Keratinocyte (primary cell): ENCODE measurements around the gene DENND5A. TPM values are rescaled to one million over a fixed set of nuclear protein-coding genes. Genes with fewer than 3 reads are reported as not detected.

Experiments used
- DNase-seq: peaks from one replicate; pipeline ENCODE4 v3.0.0-alpha.2; 2011; ENCODE audit warnings: low read depth, missing footprints, low spot score
- FAIRE-seq: peaks from 2 replicates; lab custom pipeline; 2011; peaks lifted over from hg19 to GRCh38; lab: Jason Lieb, UNC
- H2AFZ ChIP-seq: 2 replicates; pipeline ENCODE4 v1.6.0; 2012; ENCODE audit warnings: low read length, control low read depth, inconsistent platforms; ENCODE audit not compliant: control insufficient read depth
- H3K27ac ChIP-seq: 2 replicates; pipeline ENCODE4 v1.5.1; 2011; ENCODE audit warnings: low read length; ENCODE audit not compliant: control insufficient read depth, insufficient read depth
- H3K27me3 ChIP-seq: 3 replicates; pipeline ENCODE4 v1.6.0; 2011; ENCODE audit warnings: low read length; ENCODE audit not compliant: control insufficient read depth, insufficient read depth; ENCODE audit errors: extremely low read depth
- H3K36me3 ChIP-seq, 2 experiments: 2 replicates in 1 of 2; 3 replicates in 1 of 2; pipeline ENCODE4 v1.5.1; 2011; ENCODE audit warnings: low read length in 2 of 2, mild to moderate bottlenecking in 1 of 2; ENCODE audit not compliant: control insufficient read depth in 2 of 2, insufficient read depth in 2 of 2; ENCODE audit errors: extremely low read depth in 1 of 2
- H3K4me1 ChIP-seq: 3 replicates; pipeline ENCODE4 v1.5.1; 2011; ENCODE audit warnings: low read length; ENCODE audit not compliant: control insufficient read depth, insufficient read depth; ENCODE audit errors: extremely low read depth
- H3K4me2 ChIP-seq: 3 replicates; pipeline ENCODE4 v1.6.0; 2011; ENCODE audit warnings: low read depth, low read length; ENCODE audit not compliant: control insufficient read depth, insufficient read depth; ENCODE audit errors: extremely low read depth
- H3K4me3 ChIP-seq, 3 experiments: fragments of 200-600 bp in 1 of 3; sonication (generic) in 1 of 3; 2 replicates in 2 of 3; 3 replicates in 1 of 3; pipeline ENCODE4 v1.5.1; 2011 to 2016; ENCODE audit warnings: low read length in 3 of 3, mild to moderate bottlenecking in 3 of 3, control low read depth in 2 of 3, inconsistent platforms in 1 of 3, low read depth in 1 of 3, mixed read lengths in 1 of 3, mixed run types in 1 of 3, moderate library complexity in 1 of 3; ENCODE audit not compliant: control insufficient read depth in 2 of 3, insufficient read depth in 2 of 3; ENCODE audit errors: extremely low read depth in 1 of 3
- H3K79me2 ChIP-seq: 2 replicates; pipeline ENCODE4 v1.6.0; 2012; ENCODE audit warnings: low read length; ENCODE audit not compliant: control insufficient read depth, insufficient read depth
- H3K9ac ChIP-seq: 3 replicates; pipeline ENCODE4 v1.6.0; 2011; ENCODE audit warnings: low read length; ENCODE audit not compliant: control insufficient read depth, insufficient read depth; ENCODE audit errors: extremely low read depth
- H3K9me1 ChIP-seq: 3 replicates; pipeline ENCODE4 v1.6.0; 2011; ENCODE audit warnings: low read length; ENCODE audit not compliant: control insufficient read depth, insufficient read depth; ENCODE audit errors: extremely low read depth
- H3K9me3 ChIP-seq: 2 replicates; pipeline ENCODE4 v1.5.1; 2012; ENCODE audit warnings: low read depth, low read length; ENCODE audit not compliant: control insufficient read depth
- H4K20me1 ChIP-seq: 3 replicates; pipeline ENCODE4 v1.6.0; 2011; ENCODE audit warnings: low read length; ENCODE audit not compliant: control insufficient read depth, insufficient read depth; ENCODE audit errors: extremely low read depth
- EZH2 ChIP-seq: IDR thresholded peaks from one replicate; pipeline ENCODE4 v1.6.1; 2012; ENCODE audit warnings: inconsistent platforms, mild to moderate bottlenecking, low read length, moderate library complexity
- dilution Hi-C: fragments of 300-500 bp; cut with MboI; formaldehyde crosslinking; loops from one replicate; pipeline ENCODE4 v1.7.0; 2020; ENCODE audit warnings: low sequenced_read_pairs; ENCODE audit not compliant: extremely low pct_ligation_motif_present
- polyA plus RNA-seq, 5 experiments: library from polyadenylated mRNA; depleted of rRNA in 3 of 5; stranded (reverse) in 3 of 5; stranded (forward) in 1 of 5; unstranded in 1 of 5; fragments of >200 nt; gene quantifications; 1 replicate in 1 of 5; 2 replicates in 3 of 5; 3 replicates in 1 of 5; pipeline versions ENCODE4 v1.2.1 to v1.2.3, GENCODE V29; 2011 to 2012; ENCODE audit warnings: missing spikeins in 2 of 5, low read depth in 1 of 5, low replicate concordance in 1 of 5
- TF ChIP-seq, protein P1 (sequence below), 3 experiments: IDR thresholded peaks in 1 of 3; conservative IDR thresholded peaks in 1 of 3; optimal IDR thresholded peaks in 1 of 3; 2 replicates in 2 of 3; 3 replicates in 1 of 3; pipeline versions ENCODE3 to v1.5.1; 2011; ENCODE audit warnings: low read length in 3 of 3, mild to moderate bottlenecking in 3 of 3, moderate library complexity in 2 of 3, control low read depth in 1 of 3, inconsistent platforms in 1 of 3; ENCODE audit not compliant: insufficient read depth in 2 of 3; ENCODE audit errors: extremely low read depth in 1 of 3

Gene DENND5A
- polyA plus RNA-seq, 1 donor (not counting 4 experiments of a cell fraction or from before 2014, with no cell fraction given): 49.1 TPM

DNA sequence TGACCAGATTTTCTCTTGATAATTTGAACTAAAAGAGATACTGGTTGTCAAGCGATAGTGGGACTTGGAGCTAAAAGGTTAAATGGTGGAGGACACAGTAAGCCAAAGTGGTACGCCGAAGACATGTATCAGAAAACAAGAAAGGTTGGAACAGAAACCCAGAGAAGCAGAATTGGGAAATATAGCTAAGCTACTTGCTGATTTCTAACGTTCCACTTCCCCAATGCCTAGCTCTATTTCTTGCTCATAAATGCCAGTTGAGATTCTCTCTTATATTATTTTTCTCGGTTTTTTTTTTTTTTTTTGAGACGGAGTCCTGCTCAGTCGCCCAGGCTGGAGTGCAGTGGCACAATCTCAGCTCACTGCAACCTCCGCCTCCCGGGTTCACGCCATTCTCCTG lies 36.6 kb upstream of the DENND5A start:
- no peak overlapping the region for H3K4me2 ChIP-seq
- H3K27me3 ChIP-seq: no peaks in the 10 kb centered on the region
- H3K9me3 ChIP-seq: no peaks in the 10 kb centered on the region
- no peak overlapping the region for H3K4me3 ChIP-seq
- H2AFZ ChIP-seq: no peak overlapping the region
- H3K9ac ChIP-seq: no peak overlapping the region
- H3K79me2 ChIP-seq: peaks cover 71% of the 10 kb centered on the region
- H3K27ac ChIP-seq: no peak overlapping the region
- peaks cover 5 to 7% of the 10 kb centered on the region in 2 experiments for H3K36me3 ChIP-seq
- DNase-seq (no peak), FAIRE-seq (no peak)
- TF ChIP-seq EZH2: no peak
- TF ChIP-seq, protein P1, sequence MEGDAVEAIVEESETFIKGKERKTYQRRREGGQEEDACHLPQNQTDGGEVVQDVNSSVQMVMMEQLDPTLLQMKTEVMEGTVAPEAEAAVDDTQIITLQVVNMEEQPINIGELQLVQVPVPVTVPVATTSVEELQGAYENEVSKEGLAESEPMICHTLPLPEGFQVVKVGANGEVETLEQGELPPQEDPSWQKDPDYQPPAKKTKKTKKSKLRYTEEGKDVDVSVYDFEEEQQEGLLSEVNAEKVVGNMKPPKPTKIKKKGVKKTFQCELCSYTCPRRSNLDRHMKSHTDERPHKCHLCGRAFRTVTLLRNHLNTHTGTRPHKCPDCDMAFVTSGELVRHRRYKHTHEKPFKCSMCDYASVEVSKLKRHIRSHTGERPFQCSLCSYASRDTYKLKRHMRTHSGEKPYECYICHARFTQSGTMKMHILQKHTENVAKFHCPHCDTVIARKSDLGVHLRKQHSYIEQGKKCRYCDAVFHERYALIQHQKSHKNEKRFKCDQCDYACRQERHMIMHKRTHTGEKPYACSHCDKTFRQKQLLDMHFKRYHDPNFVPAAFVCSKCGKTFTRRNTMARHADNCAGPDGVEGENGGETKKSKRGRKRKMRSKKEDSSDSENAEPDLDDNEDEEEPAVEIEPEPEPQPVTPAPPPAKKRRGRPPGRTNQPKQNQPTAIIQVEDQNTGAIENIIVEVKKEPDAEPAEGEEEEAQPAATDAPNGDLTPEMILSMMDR (optimal IDR thresholded peaks at IDR 0.05 in 1 of 3, IDR thresholded peaks at IDR 0.05 in 1 of 3, conservative IDR thresholded peaks at IDR 0.05 in 1 of 3; ENCODE audit: extremely low read depth in 1 of 3, insufficient read depth in 2 of 3, low read length in 3 of 3): no peak
- H3K9me1 ChIP-seq: no peaks in the 10 kb centered on the region
- peaks cover 5% of the 10 kb centered on the region for H4K20me1 ChIP-seq
- dilution Hi-C loops: no loop called here
- no peaks in the 10 kb centered on the region for H3K4me1 ChIP-seq

DNA sequence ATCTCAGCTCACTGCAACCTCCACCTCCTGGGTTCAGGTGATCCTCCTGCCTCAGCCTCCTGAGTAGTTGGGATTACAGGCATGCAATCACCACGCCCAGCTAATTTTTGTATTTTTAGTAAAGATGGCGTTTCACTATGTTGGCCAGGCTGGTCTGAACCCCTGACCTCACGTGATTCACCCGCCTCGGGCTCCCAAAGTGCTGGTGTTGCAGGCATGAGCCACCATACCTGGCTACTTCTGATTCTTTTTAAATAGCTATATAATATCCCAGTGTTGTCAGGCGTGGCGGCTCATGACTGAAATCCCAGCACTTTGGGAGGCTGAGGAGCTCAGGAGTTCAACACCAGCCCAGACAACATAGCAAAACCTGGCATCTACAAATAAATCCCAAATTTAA lies 28.5 kb upstream of the DENND5A start:
- no peaks in the 10 kb centered on the region for H3K27me3 ChIP-seq
- H3K79me2 ChIP-seq: peaks cover 20% of the 10 kb centered on the region
- no peak overlapping the region for H3K9ac ChIP-seq
- no peaks in the 10 kb centered on the region for H3K9me1 ChIP-seq
- H3K9me3 ChIP-seq: no peaks in the 10 kb centered on the region
- peaks cover 7 to 11% of the 10 kb centered on the region in 2 experiments for H3K36me3 ChIP-seq
- FAIRE-seq (no peak), DNase-seq (no peak)
- no peak for TF ChIP-seq EZH2
- TF ChIP-seq, protein P1 (optimal IDR thresholded peaks at IDR 0.05 in 1 of 3, IDR thresholded peaks at IDR 0.05 in 1 of 3, conservative IDR thresholded peaks at IDR 0.05 in 1 of 3; ENCODE audit: extremely low read depth in 1 of 3, insufficient read depth in 2 of 3, low read length in 3 of 3): no peak
- H3K4me3 ChIP-seq: no peak overlapping the region
- H3K27ac ChIP-seq: no peak overlapping the region
- no peak overlapping the region for H3K4me2 ChIP-seq
- dilution Hi-C loops: no loop called here
- no peaks in the 10 kb centered on the region for H3K4me1 ChIP-seq
- no peak overlapping the region for H2AFZ ChIP-seq
- no peaks in the 10 kb centered on the region for H4K20me1 ChIP-seq
